ENCODE results near the gene NKD1. TPM values are rescaled to one million over a fixed set of nuclear protein-coding genes. Genes with fewer than 3 reads are reported as not detected.

NKD1 gene
- total RNA-seq, 1 experiment from 2014 or later = 11.4 TPM

GRCh38 chr16:50626868-50627267 lies 78.7 kb downstream of the NKD1 start:
- ChIA-PET CTCF (no interaction called here), POLR2A (no interaction called here), RAD21 (ENCODE audit: low non-redundant PET in 1 of 2, low total read pairs in 2 of 2, uncharacterized antibody in 2 of 2, unreplicated experiment in 2 of 2) (no interaction called here)
- H3K4me3 ChIP-seq (replicated peaks in 1 of 2; ENCODE audit: low read depth in 1 of 2, low read length in 2 of 2) = no peak overlapping the region
- H2AFZ ChIP-seq (ENCODE audit: low read depth, low read length, poor library complexity, severe bottlenecking) = no peak overlapping the region
- BruUV-seq (replicated peaks) = no TSS peak
- no peak overlapping the region for H3K27ac ChIP-seq (ENCODE audit: low read depth, low read length)
- no peak for ATAC-seq
- peaks cover 0 to 6% of the 10 kb centered on the region in 2 experiments; a peak in 1 of 4 replicates for H3K4me1 ChIP-seq (ENCODE audit: control insufficient read depth in 1 of 2, insufficient read depth in 2 of 2, low read length in 2 of 2)
- no peaks in the 10 kb centered on the region for H3K36me3 ChIP-seq (ENCODE audit: control insufficient read depth in 1 of 2, insufficient read depth in 2 of 2, low read length in 2 of 2)
- intact Hi-C loops (cut with micrococcal nuclease) = no loop called here
- H3K9me2 ChIP-seq (ENCODE audit: insufficient read depth) = no peaks in the 10 kb centered on the region
- no peak overlapping the region for H3K9ac ChIP-seq (ENCODE audit: low read length)
- H3K9me3 ChIP-seq (ENCODE audit: control insufficient read depth in 1 of 2, insufficient read depth in 1 of 2, low read depth in 1 of 2, low read length in 2 of 2) = no peaks in the 10 kb centered on the region
- no peaks in the 10 kb centered on the region for H3K79me2 ChIP-seq (ENCODE audit: insufficient read depth, low read length)
- H3K4me2 ChIP-seq (ENCODE audit: low read length) = no peak overlapping the region
- H3K27me3 ChIP-seq (ENCODE audit: insufficient read depth, low read length) = no peaks in the 10 kb centered on the region
- no peaks in the 10 kb centered on the region for H4K20me1 ChIP-seq (ENCODE audit: insufficient read depth)
- no peak for TF ChIP-seq ATF3 (IDR thresholded peaks at IDR 0.05)
- no peak for TF ChIP-seq RAD21 (IDR thresholded peaks at IDR 0.05; ENCODE audit: low read depth)
- TF ChIP-seq REST (IDR thresholded peaks at IDR 0.05; ENCODE audit: low read depth) = no peak
- TF ChIP-seq SP1 (IDR thresholded peaks at IDR 0.05; ENCODE audit: low read depth) = no peak
- no peak for TF ChIP-seq YY1 (IDR thresholded peaks at IDR 0.05; ENCODE audit: extremely low read depth, insufficient replicate concordance, low read depth, low read length)
- TF ChIP-seq EZH2phosphoT487 (IDR thresholded peaks at IDR 0.05; ENCODE audit: borderline replicate concordance) = no peak
- no peak for TF ChIP-seq POLR2AphosphoS5 (IDR thresholded peaks at IDR 0.05; ENCODE audit: low read depth, low read length)
- TF ChIP-seq ZFX (IDR thresholded peaks at IDR 0.05) = no peak
- no peak for TF ChIP-seq ELF1 (IDR thresholded peaks at IDR 0.05; ENCODE audit: borderline replicate concordance, low read depth)
- TF ChIP-seq EGR1 (IDR thresholded peaks at IDR 0.05; ENCODE audit: low read depth) = no peak
- no peak for TF ChIP-seq FOSL1 (IDR thresholded peaks at IDR 0.05; ENCODE audit: low read depth)
- TF ChIP-seq TCF7L2 (IDR thresholded peaks at IDR 0.05; ENCODE audit: borderline replicate concordance, extremely low read depth, insufficient read depth, insufficient read length) = no peak
- no peak for TF ChIP-seq CEBPB (IDR thresholded peaks at IDR 0.05; ENCODE audit: low read depth)
- no peak for TF ChIP-seq ZBTB33 (IDR thresholded peaks at IDR 0.05; ENCODE audit: extremely low read depth, insufficient replicate concordance, low read length)
- no peak for TF ChIP-seq JUND (IDR thresholded peaks at IDR 0.05)
- no peak for DNase-seq (ENCODE audit: low read depth, low spot score)
